ENCODE measurements around the gene TNIK.

Gene TNIK

DNA sequence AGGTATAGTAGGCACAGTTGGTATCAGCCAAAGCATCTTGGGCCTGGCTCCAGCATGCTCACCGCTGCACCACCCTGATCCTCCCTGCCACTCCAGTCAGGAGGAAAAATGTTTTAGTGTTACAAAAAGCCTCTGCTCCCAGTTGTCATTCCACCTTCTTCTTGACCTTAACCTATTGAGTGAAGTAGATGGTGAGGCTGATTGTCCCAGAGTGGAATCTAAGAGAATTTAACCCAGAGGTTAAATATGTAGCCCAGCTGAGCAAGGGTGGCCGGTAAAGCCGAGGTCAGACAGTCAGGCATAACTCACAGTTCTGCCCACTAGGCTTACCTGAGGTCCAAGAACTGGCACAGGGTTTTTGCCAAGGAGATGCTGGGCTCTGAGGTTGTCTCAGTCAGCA is 30.7 kb upstream of the TNIK start:
- TF ChIP-seq, protein P1, sequence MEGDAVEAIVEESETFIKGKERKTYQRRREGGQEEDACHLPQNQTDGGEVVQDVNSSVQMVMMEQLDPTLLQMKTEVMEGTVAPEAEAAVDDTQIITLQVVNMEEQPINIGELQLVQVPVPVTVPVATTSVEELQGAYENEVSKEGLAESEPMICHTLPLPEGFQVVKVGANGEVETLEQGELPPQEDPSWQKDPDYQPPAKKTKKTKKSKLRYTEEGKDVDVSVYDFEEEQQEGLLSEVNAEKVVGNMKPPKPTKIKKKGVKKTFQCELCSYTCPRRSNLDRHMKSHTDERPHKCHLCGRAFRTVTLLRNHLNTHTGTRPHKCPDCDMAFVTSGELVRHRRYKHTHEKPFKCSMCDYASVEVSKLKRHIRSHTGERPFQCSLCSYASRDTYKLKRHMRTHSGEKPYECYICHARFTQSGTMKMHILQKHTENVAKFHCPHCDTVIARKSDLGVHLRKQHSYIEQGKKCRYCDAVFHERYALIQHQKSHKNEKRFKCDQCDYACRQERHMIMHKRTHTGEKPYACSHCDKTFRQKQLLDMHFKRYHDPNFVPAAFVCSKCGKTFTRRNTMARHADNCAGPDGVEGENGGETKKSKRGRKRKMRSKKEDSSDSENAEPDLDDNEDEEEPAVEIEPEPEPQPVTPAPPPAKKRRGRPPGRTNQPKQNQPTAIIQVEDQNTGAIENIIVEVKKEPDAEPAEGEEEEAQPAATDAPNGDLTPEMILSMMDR (IDR thresholded peaks at IDR 0.05; ENCODE audit: insufficient read depth, low read length, missing control alignments) = no peak
- POLR2A ChIA-PET = interaction anchor here (0.5 kb wide), 1 partner anchor 233 kb away, joined by 3 read pairs; no protein-coding TSS in a partner anchor
- CTCF ChIA-PET = no interaction called here
- no peak overlapping the region for H3K4me3 ChIP-seq (ENCODE audit: low read depth, low read length)
- no peak for DNase-seq (ENCODE audit: low read depth, low spot score)

DNA sequence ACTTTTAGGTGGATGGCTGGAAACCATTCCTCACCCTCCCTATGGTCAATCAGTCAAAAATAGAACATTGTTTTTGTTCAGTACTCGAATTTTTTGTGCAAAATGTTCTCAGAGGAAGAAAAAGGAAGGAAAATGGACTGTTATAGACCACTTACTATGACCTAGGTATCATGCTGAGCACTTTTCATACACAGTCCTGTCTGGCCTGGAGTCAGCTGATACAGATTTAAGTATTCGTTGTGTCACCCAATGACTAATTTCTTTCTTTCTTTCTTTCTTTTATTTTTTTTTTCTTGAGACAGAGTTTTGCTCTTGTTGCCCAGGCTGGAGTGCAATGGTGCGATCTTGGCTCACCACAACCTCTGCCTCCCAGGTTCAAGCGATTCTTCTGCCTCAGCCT is 29.1 kb upstream of the TNIK start:
- TF ChIP-seq, protein P1 (IDR thresholded peaks at IDR 0.05; ENCODE audit: insufficient read depth, low read length, missing control alignments) = no peak
- ChIA-PET CTCF (no interaction called here), POLR2A (no interaction called here)
- no peak for DNase-seq (ENCODE audit: low read depth, low spot score)
- no peak overlapping the region for H3K4me3 ChIP-seq (ENCODE audit: low read depth, low read length)

DNA sequence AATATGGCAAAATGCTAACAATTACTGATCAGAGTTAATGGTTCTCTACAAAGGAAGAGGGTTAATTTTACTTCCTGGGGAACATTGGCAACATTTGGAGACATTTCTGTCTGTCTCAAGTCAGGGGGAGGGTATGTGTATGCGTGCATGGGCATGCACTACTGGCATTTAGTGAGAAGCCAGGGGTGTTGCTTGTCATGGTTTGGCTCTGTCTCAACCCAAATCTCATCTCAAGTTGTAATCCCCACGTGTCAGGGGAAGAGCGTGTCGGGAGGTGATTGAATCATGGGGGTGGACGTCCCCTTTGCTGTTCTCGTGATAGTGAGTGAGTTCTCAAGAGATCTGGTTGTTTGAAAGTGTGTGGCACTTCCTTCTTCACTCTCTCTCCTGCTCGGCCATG is 28.3 kb upstream of the TNIK start:
- no peak overlapping the region for H3K4me3 ChIP-seq (ENCODE audit: low read depth, low read length)
- ChIA-PET CTCF (no interaction called here), POLR2A (no interaction called here)
- TF ChIP-seq, protein P1 (IDR thresholded peaks at IDR 0.05; ENCODE audit: insufficient read depth, low read length, missing control alignments) = no peak
- DNase-seq (ENCODE audit: low read depth, low spot score) = no peak

DNA sequence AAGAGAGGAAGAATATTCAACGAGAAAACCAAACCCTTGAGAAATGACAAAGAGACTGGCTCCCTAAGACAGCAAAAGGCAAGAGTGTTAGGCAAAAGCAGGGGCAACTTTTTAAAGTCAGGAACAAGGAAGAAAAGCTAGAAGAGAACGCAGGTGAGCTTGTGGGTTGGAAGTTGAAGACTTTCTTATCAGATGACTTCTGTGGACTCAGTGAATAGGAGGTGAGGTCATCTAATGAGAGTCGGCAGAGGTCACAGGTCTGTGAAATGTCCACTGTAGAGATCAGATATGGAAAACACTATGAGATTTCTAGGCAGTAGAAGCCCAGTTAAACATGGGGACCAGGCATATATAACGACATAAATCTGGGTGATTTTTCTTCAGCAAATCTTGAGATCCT is 27.2 kb upstream of the TNIK start:
- DNase-seq (ENCODE audit: low read depth, low spot score) = no peak
- no peak overlapping the region for H3K4me3 ChIP-seq (ENCODE audit: low read depth, low read length)
- TF ChIP-seq, protein P1 (IDR thresholded peaks at IDR 0.05; ENCODE audit: insufficient read depth, low read length, missing control alignments) = no peak
- POLR2A ChIA-PET = no interaction called here
- CTCF ChIA-PET = no interaction called here

DNA sequence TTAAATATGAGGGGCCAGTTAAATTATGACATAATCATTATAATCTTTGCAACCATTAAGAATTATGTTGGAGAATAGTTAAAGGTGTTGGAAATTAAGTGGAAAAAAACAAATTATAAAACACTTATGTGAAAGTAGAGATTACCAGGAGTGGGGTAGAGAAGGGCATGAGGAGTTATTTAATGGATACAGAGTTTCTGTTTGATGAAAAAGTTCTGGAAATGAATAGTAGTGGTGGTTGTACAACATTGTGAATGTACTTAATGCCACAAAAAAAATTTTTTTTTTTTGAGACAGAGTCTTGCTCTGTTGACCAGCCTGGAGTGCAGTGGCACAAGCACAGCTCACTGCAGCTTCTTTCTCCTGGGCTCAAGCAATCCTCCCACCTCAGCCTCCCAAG is 25.1 kb upstream of the TNIK start:
- DNase-seq (ENCODE audit: low read depth, low spot score) = no peak
- CTCF ChIA-PET = interaction anchor here (0.6 to 0.7 kb wide), 2 partner anchors 25 to 38 kb away, joined by 3 to 4 read pairs; partner anchors contain the start of gene TNIK
- POLR2A ChIA-PET = no interaction called here
- no peak overlapping the region for H3K4me3 ChIP-seq (ENCODE audit: low read depth, low read length)
- TF ChIP-seq, protein P1 (IDR thresholded peaks at IDR 0.05; ENCODE audit: insufficient read depth, low read length, missing control alignments) = no peak

DNA sequence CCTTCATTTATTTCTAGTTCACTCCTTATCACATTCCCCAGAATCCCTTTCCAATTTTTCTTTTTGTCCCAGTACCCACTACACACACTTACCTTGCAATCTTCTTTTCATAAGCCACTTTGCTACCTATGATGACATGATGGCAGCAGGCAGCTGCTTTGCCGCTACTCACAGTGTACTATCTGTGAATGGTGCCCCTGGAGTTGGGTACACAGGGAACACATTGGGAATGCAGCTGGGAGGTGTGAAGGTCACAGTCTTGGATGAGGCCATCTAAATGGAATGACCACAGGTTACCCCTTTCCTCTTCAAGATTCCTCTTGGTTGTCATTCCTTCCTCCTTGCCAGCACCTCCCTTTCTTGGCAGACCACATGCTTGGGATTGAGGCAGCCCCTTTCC is 20.8 kb upstream of the TNIK start:
- ChIA-PET POLR2A (no interaction called here), CTCF (no interaction called here)
- TF ChIP-seq, protein P1 (IDR thresholded peaks at IDR 0.05; ENCODE audit: insufficient read depth, low read length, missing control alignments) = no peak
- DNase-seq (ENCODE audit: low read depth, low spot score) = no peak
- no peak overlapping the region for H3K4me3 ChIP-seq (ENCODE audit: low read depth, low read length)
